Upper lobe of left lung (tissue), 6 donors: Measurements from ENCODE around the gene DDR2. TPM values are rescaled to one million over a fixed set of nuclear protein-coding genes. Genes with fewer than 3 reads are reported as not detected.

Experiments
- ATAC-seq, 2 donors: fragments of 200-7000 bp; cut with Tn5 transposase; one replicate each; pipeline ENCODE4 v1.9.1; 2022; ENCODE audit warnings: mild to moderate bottlenecking in 2 of 2, moderate library complexity in 2 of 2; ENCODE audit not compliant: low FRiP score in 2 of 2
- DNase-seq, 2 donors: peaks; one replicate each; pipeline ENCODE4 v3.0.0-alpha.2; 2019 to 2020
- H3K27ac ChIP-seq, 4 donors: fragments of 200-600 bp; sonication (generic); one replicate each; pipeline ENCODE4 v1.5.1; 2016 to 2019
- H3K27me3 ChIP-seq, 4 donors: fragments of 200-600 bp; sonication (generic); one replicate each; pipeline ENCODE4 v1.5.1; 2017 to 2019
- H3K36me3 ChIP-seq, 4 donors: fragments of 200-600 bp; sonication (generic); one replicate each; pipeline ENCODE4 v1.5.1; 2016 to 2019
- H3K4me1 ChIP-seq, 4 donors: fragments of 200-600 bp; sonication (generic); one replicate each; pipeline ENCODE4 v1.5.1; 2018 to 2019
- H3K4me3 ChIP-seq, 4 donors: fragments of 200-600 bp; sonication (generic); one replicate each; pipeline ENCODE4 v1.5.1; 2017 to 2019; ENCODE audit warnings: mild to moderate bottlenecking in 2 of 4, moderate library complexity in 1 of 4
- H3K9me3 ChIP-seq, 4 donors: fragments of 200-600 bp; sonication (generic); one replicate each; pipeline ENCODE4 v1.5.1; 2018 to 2019
- EP300 ChIP-seq, 4 donors: sonication (generic); formaldehyde crosslinking; IDR thresholded peaks; one replicate each; pipeline ENCODE4 v1.5.1; 2017; ENCODE audit warnings: antibody characterized with exemption in 4 of 4, control low read depth in 2 of 4
- POLR2A ChIP-seq, 4 donors: fragments of 450-650 bp; IDR thresholded peaks; one replicate each; pipeline ENCODE4 v1.5.1; 2016 to 2017; ENCODE audit warnings: antibody characterized with exemption in 4 of 4, mild to moderate bottlenecking in 2 of 4
- POLR2AphosphoS5 ChIP-seq, 2 donors: sonication (generic); formaldehyde crosslinking; IDR thresholded peaks; one replicate each; pipeline ENCODE4 v1.5.1; 2017; ENCODE audit warnings: antibody characterized with exemption in 2 of 2
- WGBS, 2 donors: methylation state at CpG; one replicate each; pipeline ENCODE4 v1.1.5; 2017 to 2018; 5-methylcytosine and 5-hydroxymethylcytosine counted together
- total RNA-seq, 6 donors: library from RNA; depleted of rRNA in 4 of 6; stranded (reverse); fragments of >200 nt in 4 of 6; gene quantifications; one replicate each; pipeline versions ENCODE4 v1.1.0 to v1.2.1, GENCODE V29; 2016 to 2021
- TF ChIP-seq, protein P1 (sequence below), 6 experiments: fragments of 450-650 bp in 4 of 6; fragments of 200-600 bp in 2 of 6; sonication (generic) in 2 of 6; IDR thresholded peaks; one replicate each; pipeline ENCODE4 v1.5.1; 2016 to 2019; ENCODE audit warnings: antibody characterized with exemption in 6 of 6
- donor health status: DM: no; HTN: no; CAD: no; lungs with moderate emphysema.
- donor health status: DM: no; HTN: yes; CAD: no; lungs with severe emphysema.

Gene DDR2
- total RNA-seq, 6 donors from 2014 or later, result 10.5 to 53.3 (median 23.0) TPM

DNA sequence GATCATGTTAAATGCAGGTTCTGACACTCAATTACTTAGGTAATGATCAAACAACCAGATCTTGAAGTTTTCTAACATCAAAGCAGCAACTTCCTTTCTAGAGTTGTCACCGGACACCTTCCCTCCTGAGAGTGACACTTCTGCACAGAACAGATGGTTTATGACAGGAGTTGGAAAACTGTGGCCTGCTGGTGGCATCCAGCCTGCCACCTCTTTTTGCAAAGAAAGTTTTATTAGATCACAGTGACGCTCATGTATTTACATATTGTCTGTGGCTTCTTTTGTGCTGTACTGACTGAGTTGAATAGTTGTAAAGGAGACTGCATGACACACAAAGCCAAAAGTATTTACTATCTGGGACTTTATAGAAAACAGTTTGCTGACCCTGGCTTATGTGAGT is 28.3 kb downstream of the DDR2 start:
- TF ChIP-seq, protein P1, sequence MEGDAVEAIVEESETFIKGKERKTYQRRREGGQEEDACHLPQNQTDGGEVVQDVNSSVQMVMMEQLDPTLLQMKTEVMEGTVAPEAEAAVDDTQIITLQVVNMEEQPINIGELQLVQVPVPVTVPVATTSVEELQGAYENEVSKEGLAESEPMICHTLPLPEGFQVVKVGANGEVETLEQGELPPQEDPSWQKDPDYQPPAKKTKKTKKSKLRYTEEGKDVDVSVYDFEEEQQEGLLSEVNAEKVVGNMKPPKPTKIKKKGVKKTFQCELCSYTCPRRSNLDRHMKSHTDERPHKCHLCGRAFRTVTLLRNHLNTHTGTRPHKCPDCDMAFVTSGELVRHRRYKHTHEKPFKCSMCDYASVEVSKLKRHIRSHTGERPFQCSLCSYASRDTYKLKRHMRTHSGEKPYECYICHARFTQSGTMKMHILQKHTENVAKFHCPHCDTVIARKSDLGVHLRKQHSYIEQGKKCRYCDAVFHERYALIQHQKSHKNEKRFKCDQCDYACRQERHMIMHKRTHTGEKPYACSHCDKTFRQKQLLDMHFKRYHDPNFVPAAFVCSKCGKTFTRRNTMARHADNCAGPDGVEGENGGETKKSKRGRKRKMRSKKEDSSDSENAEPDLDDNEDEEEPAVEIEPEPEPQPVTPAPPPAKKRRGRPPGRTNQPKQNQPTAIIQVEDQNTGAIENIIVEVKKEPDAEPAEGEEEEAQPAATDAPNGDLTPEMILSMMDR (IDR thresholded peaks at IDR 0.05), result no peak
- TF ChIP-seq EP300 (IDR thresholded peaks at IDR 0.05) (no peak), POLR2A (IDR thresholded peaks at IDR 0.05) (no peak), POLR2AphosphoS5 (IDR thresholded peaks at IDR 0.05) (no peak)
- Histone ChIP-seq H3K9me3 (no peaks in the 10 kb centered on the region), H3K27ac (no peak overlapping the region), H3K27me3 (no peaks in the 10 kb centered on the region), H3K36me3 (no peaks in the 10 kb centered on the region), H3K4me3 (no peak overlapping the region), H3K4me1 (peaks cover 0 to 8% (median 3%) of the 10 kb centered on the region in 4 donors)
- WGBS, 2 donors, result 60 to 61% methylated on average over 2 of the region's 2 CpGs
- no peak for DNase-seq
- no peak for ATAC-seq

DNA sequence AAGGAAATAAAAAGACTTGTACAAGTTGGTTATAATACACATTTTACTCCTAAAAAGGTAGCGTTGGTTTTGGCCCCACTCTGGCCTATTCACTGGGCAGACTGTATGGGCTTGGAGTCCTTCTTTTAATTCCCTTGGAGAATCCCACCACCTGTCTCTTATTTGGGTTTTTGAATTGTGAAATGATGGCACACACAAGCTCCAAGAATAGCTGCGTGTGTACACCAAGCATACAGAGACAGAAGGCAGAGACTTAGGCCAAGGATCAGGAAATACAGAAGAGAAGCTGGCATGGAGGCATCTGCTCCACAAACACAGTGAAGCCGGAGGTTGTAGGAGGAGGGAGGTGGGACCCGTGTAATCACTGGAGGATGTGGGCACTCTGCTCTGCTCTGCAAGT is 29.1 kb downstream of the DDR2 start:
- TF ChIP-seq EP300 (IDR thresholded peaks at IDR 0.05) (no peak), POLR2AphosphoS5 (IDR thresholded peaks at IDR 0.05) (no peak), POLR2A (IDR thresholded peaks at IDR 0.05) (no peak)
- TF ChIP-seq, protein P1 (IDR thresholded peaks at IDR 0.05), result no peak
- peaks cover 0 to 8% (median 3%) of the 10 kb centered on the region in 4 donors for H3K4me1 ChIP-seq
- ATAC-seq, result no peak
- H3K27me3 ChIP-seq, result no peaks in the 10 kb centered on the region
- H3K9me3 ChIP-seq, result no peaks in the 10 kb centered on the region
- H3K27ac ChIP-seq, result no peak overlapping the region
- H3K4me3 ChIP-seq, result no peak overlapping the region
- 84 to 90% methylated on average over 4 of the region's 4 CpGs for WGBS, 2 donors
- H3K36me3 ChIP-seq, result no peaks in the 10 kb centered on the region
- no peak for DNase-seq

DNA sequence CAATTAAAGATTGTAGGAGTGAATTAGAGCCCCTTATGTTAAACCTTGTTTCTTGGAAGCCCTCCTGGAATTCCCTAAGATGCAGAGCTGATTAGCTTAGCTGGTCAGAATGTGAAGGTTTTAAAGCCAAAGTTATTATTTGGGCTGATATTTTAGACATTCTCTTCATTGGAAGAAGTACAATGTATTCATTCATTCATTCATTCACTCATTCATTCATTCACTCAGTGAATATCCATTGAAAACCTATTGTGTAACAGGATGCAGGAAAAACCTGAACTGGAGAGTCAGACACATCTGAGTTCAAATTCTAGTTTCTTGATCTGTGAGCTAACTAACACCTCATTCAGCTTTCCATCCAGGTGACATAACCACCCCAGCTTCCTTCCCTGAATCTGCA is 29.7 kb downstream of the DDR2 start:
- Histone ChIP-seq H3K9me3 (no peaks in the 10 kb centered on the region), H3K27ac (no peak overlapping the region), H3K4me1 (peaks cover 0 to 8% (median 3%) of the 10 kb centered on the region in 4 donors), H3K36me3 (no peaks in the 10 kb centered on the region), H3K4me3 (no peak overlapping the region), H3K27me3 (no peaks in the 10 kb centered on the region)
- no peak for DNase-seq
- TF ChIP-seq POLR2A (IDR thresholded peaks at IDR 0.05) (no peak), EP300 (IDR thresholded peaks at IDR 0.05) (no peak), POLR2AphosphoS5 (IDR thresholded peaks at IDR 0.05) (no peak)
- TF ChIP-seq, protein P1 (IDR thresholded peaks at IDR 0.05), result no peak
- no peak for ATAC-seq

GRCh38 chr1:162663086-162663485 is 30.8 kb downstream of the DDR2 start:
- Histone ChIP-seq H3K9me3 (no peaks in the 10 kb centered on the region), H3K4me1 (peaks cover 0 to 8% (median 3%) of the 10 kb centered on the region in 4 donors), H3K4me3 (no peak overlapping the region), H3K27ac (no peak overlapping the region), H3K27me3 (no peaks in the 10 kb centered on the region), H3K36me3 (no peaks in the 10 kb centered on the region)
- ATAC-seq (no peak), DNase-seq (no peak)
- no peak for TF ChIP-seq EP300 (IDR thresholded peaks at IDR 0.05)
- TF ChIP-seq, protein P1 (IDR thresholded peaks at IDR 0.05), result no peak
- no peak for TF ChIP-seq POLR2AphosphoS5 (IDR thresholded peaks at IDR 0.05)
- no peak for TF ChIP-seq POLR2A (IDR thresholded peaks at IDR 0.05)

DNA sequence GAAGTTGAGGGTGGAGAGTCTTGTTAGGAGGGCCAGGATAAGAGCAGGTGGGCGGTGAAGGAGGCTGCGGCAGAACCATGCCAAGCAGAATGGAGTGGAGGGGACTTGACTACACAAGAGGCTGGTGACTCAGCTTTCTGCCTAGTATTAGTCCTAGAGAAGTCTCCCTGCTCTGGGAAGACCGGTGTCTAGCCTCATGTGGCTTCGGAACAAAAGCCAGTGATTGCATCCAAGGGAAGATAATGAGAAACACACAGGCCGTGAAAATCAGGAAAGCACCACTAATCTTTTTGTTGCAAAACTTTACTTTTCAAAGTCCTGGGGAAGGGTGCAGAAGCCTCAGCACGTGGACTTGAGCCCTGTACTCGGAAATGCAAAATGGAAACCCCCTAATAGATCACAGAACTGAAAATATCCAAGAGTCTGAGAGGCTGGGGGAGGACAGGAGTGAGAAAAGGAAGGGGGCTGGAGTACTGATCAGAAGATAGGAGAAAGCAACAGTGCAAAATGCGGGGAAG is 31.4 kb downstream of the DDR2 start:
- WGBS, 2 donors, result 37 to 52% methylated on average over 8 of the region's 8 CpGs
- TF ChIP-seq, protein P1 (IDR thresholded peaks at IDR 0.05), result no peak
- no peak for TF ChIP-seq EP300 (IDR thresholded peaks at IDR 0.05)
- TF ChIP-seq POLR2A (IDR thresholded peaks at IDR 0.05), result no peak
- no peak for TF ChIP-seq POLR2AphosphoS5 (IDR thresholded peaks at IDR 0.05)
- Histone ChIP-seq H3K27ac (no peak overlapping the region), H3K27me3 (no peaks in the 10 kb centered on the region), H3K4me3 (no peak overlapping the region), H3K9me3 (no peaks in the 10 kb centered on the region), H3K36me3 (no peaks in the 10 kb centered on the region), H3K4me1 (peaks cover 0 to 8% (median 3%) of the 10 kb centered on the region in 4 donors)
- DNase-seq, result peak in 1 of 2 donors; percentile 56
- peak in 1 of 2 donors; percentile 92 for ATAC-seq
